DOHH2 (cell line): Measurements from ENCODE around the gene GRID2.

ENCODE experiments used
- EZH2phosphoT487 ChIP-seq: fragments of 200-600 bp; sonication (generic); IDR thresholded peaks from 2 replicates; pipeline ENCODE4 v1.6.1; 2017; ENCODE audit warnings: borderline replicate concordance, mild to moderate bottlenecking, antibody characterized with exemption, low read length, moderate library complexity, mixed read lengths
- TF ChIP-seq, protein P1 (sequence below): fragments of 200-600 bp; sonication (generic); IDR thresholded peaks from one replicate; pipeline ENCODE4 v1.5.1; 2014; ENCODE audit warnings: antibody characterized with exemption, mild to moderate bottlenecking, low read depth, low read length; ENCODE audit not compliant: poor library complexity, severe bottlenecking

- TF ChIP-seq, protein P1, sequence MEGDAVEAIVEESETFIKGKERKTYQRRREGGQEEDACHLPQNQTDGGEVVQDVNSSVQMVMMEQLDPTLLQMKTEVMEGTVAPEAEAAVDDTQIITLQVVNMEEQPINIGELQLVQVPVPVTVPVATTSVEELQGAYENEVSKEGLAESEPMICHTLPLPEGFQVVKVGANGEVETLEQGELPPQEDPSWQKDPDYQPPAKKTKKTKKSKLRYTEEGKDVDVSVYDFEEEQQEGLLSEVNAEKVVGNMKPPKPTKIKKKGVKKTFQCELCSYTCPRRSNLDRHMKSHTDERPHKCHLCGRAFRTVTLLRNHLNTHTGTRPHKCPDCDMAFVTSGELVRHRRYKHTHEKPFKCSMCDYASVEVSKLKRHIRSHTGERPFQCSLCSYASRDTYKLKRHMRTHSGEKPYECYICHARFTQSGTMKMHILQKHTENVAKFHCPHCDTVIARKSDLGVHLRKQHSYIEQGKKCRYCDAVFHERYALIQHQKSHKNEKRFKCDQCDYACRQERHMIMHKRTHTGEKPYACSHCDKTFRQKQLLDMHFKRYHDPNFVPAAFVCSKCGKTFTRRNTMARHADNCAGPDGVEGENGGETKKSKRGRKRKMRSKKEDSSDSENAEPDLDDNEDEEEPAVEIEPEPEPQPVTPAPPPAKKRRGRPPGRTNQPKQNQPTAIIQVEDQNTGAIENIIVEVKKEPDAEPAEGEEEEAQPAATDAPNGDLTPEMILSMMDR = no peak
- no peak for TF ChIP-seq EZH2phosphoT487
These were observed 1439.9 kb downstream of the GRID2 start for GRCh38 chr4:93743635-93744034.
